SK-N-SH (cell line): Measurements from ENCODE around the gene LMAN2.

Experiments used
- CTCF ChIP-seq: fragments of 200-600 bp; sonication (generic); IDR thresholded peaks from 2 replicates; pipeline ENCODE4 v1.6.1; 2017; ENCODE audit warnings: antibody characterized with exemption, mild to moderate bottlenecking, moderate library complexity
- EP300 ChIP-seq, 2 experiments: IDR thresholded peaks; 2 replicates each; pipeline versions ENCODE4 v1.4.0 to v1.6.1; 2012; ENCODE audit warnings: borderline replicate concordance in 1 of 2, low read depth in 1 of 2, low read length in 1 of 2
- FOSL2 ChIP-seq: IDR thresholded peaks from 2 replicates; pipeline ENCODE4 v1.4.0; 2012; ENCODE audit warnings: low read depth, mild to moderate bottlenecking, moderate library complexity, borderline replicate concordance
- FOXM1 ChIP-seq: IDR thresholded peaks from 2 replicates; pipeline ENCODE4 v1.4.0; 2012; ENCODE audit warnings: low read depth, mild to moderate bottlenecking
- PBX3 ChIP-seq: IDR thresholded peaks from 2 replicates; pipeline ENCODE4; 2012
- POLR2AphosphoS5 ChIP-seq: IDR thresholded peaks from 2 replicates; pipeline ENCODE4 v1.6.1; 2012; ENCODE audit warnings: low read depth, low read length
- TAF1 ChIP-seq: IDR thresholded peaks from 2 replicates; pipeline ENCODE4 v1.6.1; 2012; ENCODE audit warnings: low read depth, mild to moderate bottlenecking, low read length, moderate library complexity, borderline replicate concordance
- TEAD4 ChIP-seq: IDR thresholded peaks from 2 replicates; pipeline ENCODE4 v1.4.0; 2012; ENCODE audit warnings: mild to moderate bottlenecking, borderline replicate concordance; ENCODE audit not compliant: insufficient read depth

- no peak for TF ChIP-seq CTCF
- no peak for TF ChIP-seq EP300 (IDR thresholded peaks at IDR 0.05; ENCODE audit: borderline replicate concordance in 1 of 2, low read depth in 1 of 2, low read length in 1 of 2)
- TF ChIP-seq FOXM1, result no peak
- TF ChIP-seq POLR2AphosphoS5, result no peak
- no peak for TF ChIP-seq TAF1
- no peak for TF ChIP-seq FOSL2
- TF ChIP-seq TEAD4, result no peak
- no peak for TF ChIP-seq PBX3
Observed at GRCh38 chr5:177303925-177304391, 47.5 kb downstream of the LMAN2 start.
